ENCODE measurements around the gene CDH13.

The CDH13 gene

DNA sequence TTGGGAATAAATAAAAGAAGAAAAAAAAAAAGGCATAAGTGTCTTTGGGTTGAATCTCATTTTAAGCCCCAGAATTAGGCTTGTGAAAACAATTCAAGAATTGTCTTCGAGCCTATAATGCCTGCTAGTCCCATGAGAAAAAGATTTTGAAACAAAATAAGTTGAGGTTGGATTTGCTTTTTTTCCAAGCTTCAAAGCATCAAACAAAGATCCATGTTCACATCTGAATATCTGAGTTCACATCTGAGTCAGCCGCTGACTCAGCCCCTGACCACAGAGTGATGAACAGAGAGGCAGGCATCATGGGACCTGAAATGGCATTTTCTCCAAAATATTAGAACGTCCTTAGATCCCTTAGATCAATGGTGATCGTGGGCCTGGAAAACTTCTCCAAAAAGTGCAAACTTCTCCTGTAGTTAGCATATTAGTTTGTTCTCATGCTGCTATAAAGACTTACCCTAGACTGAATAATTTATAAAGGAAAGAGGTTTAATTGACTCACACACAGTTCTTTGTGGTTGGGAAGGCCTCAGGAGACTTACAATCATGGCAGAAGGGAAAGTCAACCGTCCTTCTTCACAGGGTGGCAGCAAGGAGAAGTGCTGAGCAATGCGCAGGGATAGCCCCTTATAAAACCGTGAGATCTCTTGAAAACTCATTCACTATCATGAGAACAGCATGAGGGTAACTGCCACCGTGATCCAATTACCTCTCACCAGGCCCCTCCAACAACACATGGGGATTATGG lies 886.4 kb downstream of the CDH13 start:
- TF ChIP-seq TAF1 (IDR thresholded peaks at IDR 0.05; ENCODE audit: borderline replicate concordance, insufficient read depth, low read length) = no peak
- TF ChIP-seq, protein P1, sequence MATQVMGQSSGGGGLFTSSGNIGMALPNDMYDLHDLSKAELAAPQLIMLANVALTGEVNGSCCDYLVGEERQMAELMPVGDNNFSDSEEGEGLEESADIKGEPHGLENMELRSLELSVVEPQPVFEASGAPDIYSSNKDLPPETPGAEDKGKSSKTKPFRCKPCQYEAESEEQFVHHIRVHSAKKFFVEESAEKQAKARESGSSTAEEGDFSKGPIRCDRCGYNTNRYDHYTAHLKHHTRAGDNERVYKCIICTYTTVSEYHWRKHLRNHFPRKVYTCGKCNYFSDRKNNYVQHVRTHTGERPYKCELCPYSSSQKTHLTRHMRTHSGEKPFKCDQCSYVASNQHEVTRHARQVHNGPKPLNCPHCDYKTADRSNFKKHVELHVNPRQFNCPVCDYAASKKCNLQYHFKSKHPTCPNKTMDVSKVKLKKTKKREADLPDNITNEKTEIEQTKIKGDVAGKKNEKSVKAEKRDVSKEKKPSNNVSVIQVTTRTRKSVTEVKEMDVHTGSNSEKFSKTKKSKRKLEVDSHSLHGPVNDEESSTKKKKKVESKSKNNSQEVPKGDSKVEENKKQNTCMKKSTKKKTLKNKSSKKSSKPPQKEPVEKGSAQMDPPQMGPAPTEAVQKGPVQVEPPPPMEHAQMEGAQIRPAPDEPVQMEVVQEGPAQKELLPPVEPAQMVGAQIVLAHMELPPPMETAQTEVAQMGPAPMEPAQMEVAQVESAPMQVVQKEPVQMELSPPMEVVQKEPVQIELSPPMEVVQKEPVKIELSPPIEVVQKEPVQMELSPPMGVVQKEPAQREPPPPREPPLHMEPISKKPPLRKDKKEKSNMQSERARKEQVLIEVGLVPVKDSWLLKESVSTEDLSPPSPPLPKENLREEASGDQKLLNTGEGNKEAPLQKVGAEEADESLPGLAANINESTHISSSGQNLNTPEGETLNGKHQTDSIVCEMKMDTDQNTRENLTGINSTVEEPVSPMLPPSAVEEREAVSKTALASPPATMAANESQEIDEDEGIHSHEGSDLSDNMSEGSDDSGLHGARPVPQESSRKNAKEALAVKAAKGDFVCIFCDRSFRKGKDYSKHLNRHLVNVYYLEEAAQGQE (IDR thresholded peaks at IDR 0.05; ENCODE audit: insufficient read depth in 1 of 2, low read depth in 2 of 2, low read length in 2 of 2) = no peak
- TF ChIP-seq POLR2AphosphoS5 (IDR thresholded peaks at IDR 0.05; ENCODE audit: low read depth, low read length) = no peak
- TF ChIP-seq FOXP2 (optimal IDR thresholded peaks at IDR 0.05; ENCODE audit: borderline replicate concordance, extremely low read depth, extremely low read length, insufficient read depth) = no peak
- TF ChIP-seq SIN3A (IDR thresholded peaks at IDR 0.05; ENCODE audit: borderline replicate concordance, insufficient read depth, low read length) = no peak

- TF ChIP-seq FOXP2 (optimal IDR thresholded peaks at IDR 0.05; ENCODE audit: borderline replicate concordance, extremely low read depth, extremely low read length, insufficient read depth) (no peak), POLR2AphosphoS5 (IDR thresholded peaks at IDR 0.05; ENCODE audit: low read depth, low read length) (no peak), SIN3A (IDR thresholded peaks at IDR 0.05; ENCODE audit: borderline replicate concordance, insufficient read depth, low read length) (no peak), TAF1 (IDR thresholded peaks at IDR 0.05; ENCODE audit: borderline replicate concordance, insufficient read depth, low read length) (no peak)
- TF ChIP-seq, protein P1 (IDR thresholded peaks at IDR 0.05; ENCODE audit: insufficient read depth in 1 of 2, low read depth in 2 of 2, low read length in 2 of 2) = no peak
Measured at GRCh38 chr16:83515395-83515794, 888.6 kb downstream of the CDH13 start.

GRCh38 chr16:83516931-83517330 lies 890.2 kb downstream of the CDH13 start:
- TF ChIP-seq, protein P1 (IDR thresholded peaks at IDR 0.05; ENCODE audit: insufficient read depth in 1 of 2, low read depth in 2 of 2, low read length in 2 of 2) = no peak
- no peak for TF ChIP-seq TAF1 (IDR thresholded peaks at IDR 0.05; ENCODE audit: borderline replicate concordance, insufficient read depth, low read length)
- TF ChIP-seq FOXP2 (optimal IDR thresholded peaks at IDR 0.05; ENCODE audit: borderline replicate concordance, extremely low read depth, extremely low read length, insufficient read depth) = no peak
- TF ChIP-seq POLR2AphosphoS5 (IDR thresholded peaks at IDR 0.05; ENCODE audit: low read depth, low read length) = no peak
- TF ChIP-seq SIN3A (IDR thresholded peaks at IDR 0.05; ENCODE audit: borderline replicate concordance, insufficient read depth, low read length) = no peak

DNA sequence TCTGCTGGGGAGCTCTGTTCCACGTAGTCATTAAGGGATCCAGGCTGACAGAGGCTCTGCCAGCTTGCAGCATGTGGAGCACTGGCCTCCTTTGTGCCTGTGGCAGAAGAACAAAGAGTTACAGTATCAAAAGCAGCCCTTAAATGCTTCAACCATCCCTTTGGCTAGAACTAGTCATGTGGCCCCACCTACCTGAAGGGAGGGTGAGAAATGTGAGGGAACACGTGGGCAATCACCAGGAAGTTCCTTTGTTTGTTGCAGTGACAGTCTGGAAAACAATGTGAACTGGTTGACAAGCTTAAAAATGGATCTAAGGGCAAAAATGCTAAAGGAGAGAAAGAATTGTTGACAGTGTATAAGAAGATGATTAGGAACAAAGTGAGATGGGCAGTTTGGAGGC lies 890.6 kb downstream of the CDH13 start:
- TF ChIP-seq, protein P1 (IDR thresholded peaks at IDR 0.05; ENCODE audit: insufficient read depth in 1 of 2, low read depth in 2 of 2, low read length in 2 of 2) = no peak
- TF ChIP-seq POLR2AphosphoS5 (IDR thresholded peaks at IDR 0.05; ENCODE audit: low read depth, low read length) = no peak
- no peak for TF ChIP-seq FOXP2 (optimal IDR thresholded peaks at IDR 0.05; ENCODE audit: borderline replicate concordance, extremely low read depth, extremely low read length, insufficient read depth)
- TF ChIP-seq TAF1 (IDR thresholded peaks at IDR 0.05; ENCODE audit: borderline replicate concordance, insufficient read depth, low read length) = no peak
- TF ChIP-seq SIN3A (IDR thresholded peaks at IDR 0.05; ENCODE audit: borderline replicate concordance, insufficient read depth, low read length) = no peak
